Thoracic aorta (tissue), 2 donors: ENCODE measurements around the gene TACC3. TPM values are rescaled to one million over a fixed set of nuclear protein-coding genes. Genes with fewer than 3 reads are reported as not detected.
A peak's percentile ranks its signal among the peaks of the same experiment; 100 is the strongest.

Source experiments
- ATAC-seq: fragments of 150-250 bp; one replicate; pipeline ENCODE4 v1.8.0; 2017; ENCODE audit warnings: low read depth; ENCODE audit not compliant: insufficient number of reproducible peaks, low FRiP score
- DNase-seq: peaks from one replicate; pipeline ENCODE4 v3.0.0-alpha.2; 2020; ENCODE audit warnings: low spot score
- H3K27ac ChIP-seq, 2 donors: fragments of 200-600 bp; sonication (generic); 1 replicate in 1 of 2; 2 replicates in 1 of 2; pipeline ENCODE4 v1.5.1; 2016; ENCODE audit warnings: mild to moderate bottlenecking in 2 of 2, moderate library complexity in 2 of 2
- H3K27me3 ChIP-seq: fragments of 200-600 bp; sonication (generic); replicated peaks from 2 replicates; pipeline ENCODE4 v1.6.0; 2016; ENCODE audit warnings: mild to moderate bottlenecking; ENCODE audit not compliant: insufficient read depth
- H3K36me3 ChIP-seq: fragments of 200-600 bp; sonication (generic); one replicate; pipeline ENCODE4 v1.5.1; 2016
- H3K4me1 ChIP-seq, 2 donors: fragments of 200-600 bp; sonication (generic); 1 replicate in 1 of 2; 2 replicates in 1 of 2; pipeline versions ENCODE4 v1.5.1 to v1.6.0; 2016; ENCODE audit warnings: low read depth in 2 of 2, mild to moderate bottlenecking in 1 of 2; ENCODE audit not compliant: control insufficient read depth in 1 of 2
- H3K4me3 ChIP-seq: fragments of 200-600 bp; sonication (generic); 2 replicates; pipeline ENCODE4 v1.5.1; 2016; ENCODE audit warnings: mild to moderate bottlenecking
- H3K9me3 ChIP-seq: fragments of 200-600 bp; sonication (generic); 2 replicates; pipeline ENCODE4 v1.5.1; 2016
- CTCF ChIP-seq: fragments of 200-600 bp; sonication (generic); IDR thresholded peaks from one replicate; pipeline ENCODE4 v1.5.1; 2019; ENCODE audit warnings: antibody characterized with exemption
- total RNA-seq, 2 donors: library from RNA; depleted of rRNA; stranded (reverse); fragments of >200 nt; gene quantifications; one replicate each; pipeline versions ENCODE4 v1.1.0 to v1.2.3, GENCODE V29; 2016

Gene TACC3
- total RNA-seq, 2 donors from 2014 or later, result 6.2 to 24.5 TPM

- ATAC-seq (no peak), DNase-seq (no peak)
- H3K4me1 ChIP-seq, result peaks cover 3 to 10% of the 10 kb centered on the region in 2 donors
- H3K27me3 ChIP-seq, result no peaks in the 10 kb centered on the region
- no peak overlapping the region for H3K4me3 ChIP-seq
- no peaks in the 10 kb centered on the region for H3K36me3 ChIP-seq
- H3K9me3 ChIP-seq, result no peaks in the 10 kb centered on the region
- no peak overlapping the region for H3K27ac ChIP-seq
- no peak for TF ChIP-seq CTCF
Observed at GRCh38 chr4:1705732-1706131, 15.6 kb upstream of the TACC3 start.

- Histone ChIP-seq H3K4me3 (no peak overlapping the region), H3K27ac (no peak overlapping the region), H3K36me3 (no peaks in the 10 kb centered on the region), H3K4me1 (peaks cover 8 to 16% of the 10 kb centered on the region in 2 donors), H3K9me3 (no peaks in the 10 kb centered on the region), H3K27me3 (no peaks in the 10 kb centered on the region)
- ATAC-seq (no peak), DNase-seq (no peak)
- no peak for TF ChIP-seq CTCF
Observed at GRCh38 chr4:1706358-1706757, 15.0 kb upstream of the TACC3 start.

- no peak for TF ChIP-seq CTCF
- H3K27ac ChIP-seq, result no peak overlapping the region
- ATAC-seq, result no peak
Observed at GRCh38 chr4:1708581-1708980, 12.7 kb upstream of the TACC3 start.

GRCh38 chr4:1711055-1711570 is 10.2 kb upstream of the TACC3 start:
- DNase-seq, result no peak
- Histone ChIP-seq H3K4me3 (peak overlapping the region; percentile 79), H3K4me1 (peaks cover 10 to 27% of the 10 kb centered on the region in 2 donors), H3K27ac (peak overlapping the region; percentile 93 to 100), H3K9me3 (no peaks in the 10 kb centered on the region), H3K36me3 (no peaks in the 10 kb centered on the region), H3K27me3 (no peaks in the 10 kb centered on the region)
- TF ChIP-seq CTCF, result no peak
- no peak for ATAC-seq

More at GRCh38 chr4:1708581-1708980, 12.7 kb upstream of the TACC3 start:
- Histone ChIP-seq H3K27me3 (no peaks in the 10 kb centered on the region), H3K9me3 (no peaks in the 10 kb centered on the region), H3K4me1 (peaks cover 8 to 24% of the 10 kb centered on the region in 2 donors), H3K4me3 (no peak overlapping the region), H3K36me3 (no peaks in the 10 kb centered on the region)
- no peak for DNase-seq

- Histone ChIP-seq H3K4me3 (peak overlapping the region; percentile 79), H3K4me1 (peaks cover 10 to 27% of the 10 kb centered on the region in 2 donors), H3K36me3 (no peaks in the 10 kb centered on the region), H3K27me3 (no peaks in the 10 kb centered on the region), H3K27ac (peak overlapping the region; percentile 93 to 100), H3K9me3 (no peaks in the 10 kb centered on the region)
- peak; percentile 13 for ATAC-seq
- DNase-seq, result no peak
- no peak for TF ChIP-seq CTCF
Observed at GRCh38 chr4:1711571-1712215, 9.6 kb upstream of the TACC3 start.
